Activated CD8-positive, alpha-beta T cell treated with anti-CD3 and anti-CD28 coated beads for 36 hours (primary cell): Measurements from ENCODE around the gene APH1B. TPM values are rescaled to one million over a fixed set of nuclear protein-coding genes. Genes with fewer than 3 reads are reported as not detected.

ENCODE experiments used
- ATAC-seq: fragments of 200-7000 bp; cut with Tn5 transposase; one replicate; pipeline ENCODE4 v1.10.0; 2021; ENCODE audit warnings: mild to moderate bottlenecking, moderate library complexity
- CTCF ChIA-PET: fragments of 350-600 bp; sonication (Branson Sonifier 250); formaldehyde crosslinking; loops from one replicate; lab custom pipeline; 2021; ENCODE audit warnings: antibody characterized with exemption; lab: Charles Lee
- POLR2A ChIA-PET: fragments of 350-600 bp; sonication (Branson Sonifier 250); formaldehyde crosslinking; loops from one replicate; lab custom pipeline; 2021; ENCODE audit warnings: antibody characterized with exemption; lab: Charles Lee
- DNase-seq: peaks from one replicate; pipeline ENCODE4 v3.0.0-alpha.2; 2020
- H3K27ac Mint-ChIP-seq: one replicate; pipeline ENCODE4 v1.8.0; 2021; ENCODE audit warnings: mild to moderate bottlenecking, mixed read lengths
- H3K27me3 Mint-ChIP-seq: one replicate; pipeline ENCODE4 v1.8.0; 2021; ENCODE audit warnings: mixed read lengths
- H3K36me3 Mint-ChIP-seq: one replicate; pipeline ENCODE4 v1.8.0; 2021; ENCODE audit warnings: low read depth, mixed read lengths
- H3K4me1 Mint-ChIP-seq: one replicate; pipeline ENCODE4 v1.8.0; 2021; ENCODE audit warnings: low read depth, mixed read lengths
- H3K4me3 Mint-ChIP-seq: one replicate; pipeline ENCODE4 v1.8.0; 2021; ENCODE audit warnings: mild to moderate bottlenecking, moderate library complexity, mixed read lengths
- H3K9me3 Mint-ChIP-seq: one replicate; pipeline ENCODE4 v1.8.0; 2021; ENCODE audit warnings: mixed read lengths
- CTCF ChIP-seq: fragments of 200-600 bp; IDR thresholded peaks from one replicate; pipeline ENCODE4 v1.8.0; 2022; ENCODE audit warnings: antibody characterized with exemption, mild to moderate bottlenecking
- intact Hi-C: fragments of 100-400 bp; cut with micrococcal nuclease; formaldehyde crosslinking; loops from one replicate; pipeline ENCODE4 v1.10.0; 2022
- total RNA-seq, 2 experiments: library from RNA; stranded (reverse); gene quantifications; one replicate each; pipeline ENCODE4 v1.2.3, GENCODE V29; 2021

APH1B gene
- total RNA-seq, 2 experiments from 2014 or later, result 7.0 to 9.7 TPM

- no peak for TF ChIP-seq CTCF
- Mint-ChIP-seq H3K4me3 (no peak overlapping the region), H3K27me3 (no peaks in the 10 kb centered on the region), H3K36me3 (peaks cover 86% of the 10 kb centered on the region), H3K9me3 (no peaks in the 10 kb centered on the region), H3K27ac (peak overlapping the region; percentile 63), H3K4me1 (peaks cover 54% of the 10 kb centered on the region)
- ChIA-PET CTCF (interaction anchor here (1.5 kb wide), 1 partner anchor 15 kb away, joined by 4 read pairs; no protein-coding TSS in a partner anchor), POLR2A (interaction anchor here (1.1 kb wide), 2 partner anchors 74 to 90 kb away, joined by 3 read pairs; no protein-coding TSS in a partner anchor)
- DNase-seq, result no peak
- intact Hi-C loops, result no loop called here
- no peak for ATAC-seq
Observed at GRCh38 chr15:63246691-63247469, 30.5 kb upstream of the APH1B start.

- intact Hi-C loops, result no loop called here
- Mint-ChIP-seq H3K4me3 (no peak overlapping the region), H3K4me1 (peaks cover 35% of the 10 kb centered on the region), H3K27ac (peak overlapping the region; percentile 27), H3K36me3 (peaks cover 80% of the 10 kb centered on the region), H3K27me3 (no peaks in the 10 kb centered on the region), H3K9me3 (no peaks in the 10 kb centered on the region)
- POLR2A ChIA-PET, result interaction anchor here (0.8 kb wide), 1 partner anchor 9 kb away, joined by 3 read pairs; no protein-coding TSS in a partner anchor
- DNase-seq, result no peak
- no peak for ATAC-seq
- CTCF ChIA-PET, result interaction anchor here (1.4 kb wide), 1 partner anchor 203 kb away, joined by 3 read pairs; no protein-coding TSS in a partner anchor
- TF ChIP-seq CTCF, result no peak
Observed at GRCh38 chr15:63250312-63250965, 27.0 kb upstream of the APH1B start.

- intact Hi-C loops, result no loop called here
- Mint-ChIP-seq H3K36me3 (peaks cover 76% of the 10 kb centered on the region), H3K27me3 (no peaks in the 10 kb centered on the region), H3K4me3 (no peak overlapping the region), H3K4me1 (peaks cover 26% of the 10 kb centered on the region), H3K27ac (peak overlapping the region; percentile 57), H3K9me3 (no peaks in the 10 kb centered on the region)
- POLR2A ChIA-PET, result no interaction called here
- no peak for ATAC-seq
- CTCF ChIA-PET, result interaction anchor here (1.2 to 1.4 kb wide), 3 partner anchors 14 to 204 kb away, joined by 3 read pairs; no protein-coding TSS in a partner anchor
- no peak for DNase-seq
- TF ChIP-seq CTCF, result no peak
Observed at GRCh38 chr15:63251701-63252100, 25.7 kb upstream of the APH1B start.

- H3K36me3 Mint-ChIP-seq, result peaks cover 74% of the 10 kb centered on the region
- POLR2A ChIA-PET, result no interaction called here
Observed at GRCh38 chr15:63252292-63252691, 25.1 kb upstream of the APH1B start.

More at GRCh38 chr15:63252292-63252691, 25.1 kb upstream of the APH1B start:
- intact Hi-C loops, result no loop called here
- CTCF ChIA-PET, result interaction anchor here (1.2 to 1.3 kb wide), 2 partner anchors 13 to 44 kb away, joined by 3 read pairs; no protein-coding TSS in a partner anchor
- ATAC-seq (no peak), DNase-seq (no peak)
- no peak for TF ChIP-seq CTCF
- Mint-ChIP-seq H3K9me3 (no peaks in the 10 kb centered on the region), H3K27me3 (no peaks in the 10 kb centered on the region), H3K27ac (peak overlapping the region; percentile 34), H3K4me3 (no peak overlapping the region), H3K4me1 (peaks cover 22% of the 10 kb centered on the region)
